Left cardiac atrium (tissue), 4 donors: ENCODE data around the gene SH3RF3. TPM values are rescaled to one million over a fixed set of nuclear protein-coding genes. Genes with fewer than 3 reads are reported as not detected.
A peak's percentile ranks its signal among the peaks of the same experiment; 100 is the strongest.
"Not testable (repeated sequence)": the region's sequence is repeated elsewhere in the genome, so short reads cannot be mapped to it uniquely, and the experiment has no call there.

Experiments used
- ATAC-seq, 2 donors: fragments of 200-7000 bp; cut with Tn5 transposase; one replicate each; pipeline ENCODE4 v1.9.1; 2020; ENCODE audit warnings: mild to moderate bottlenecking in 2 of 2, moderate library complexity in 2 of 2
- DNase-seq: peaks from one replicate; pipeline ENCODE4 v3.0.0-alpha.2; 2020
- intact Hi-C, 2 donors: fragments of 100-400 bp; cut with DNase I; formaldehyde crosslinking; loops; one replicate each; pipeline versions ENCODE4 v1.14.1 to v1.15.1; 2022 to 2023
- total RNA-seq, 2 donors: library from RNA; stranded (reverse); fragmentation: NEBNext Ultra II Directional; extraction: Animal tissue kit (Norgen Biotek cat#: 25700); gene quantifications; one replicate each; pipeline ENCODE4 v1.2.1, GENCODE V29; 2021
- donor health status: DM: no; HTN: yes; CAD: no.
- donor health status: DM: no; HTN: yes; CAD: no; lungs with severe emphysema.
- donor health status: DM: yes; HTN: yes; CAD: no.
- donor health status: Dilated cardiomyopathy.

The SH3RF3 gene
- total RNA-seq, 2 donors from 2014 or later: 8.8 to 9.4 TPM

DNA sequence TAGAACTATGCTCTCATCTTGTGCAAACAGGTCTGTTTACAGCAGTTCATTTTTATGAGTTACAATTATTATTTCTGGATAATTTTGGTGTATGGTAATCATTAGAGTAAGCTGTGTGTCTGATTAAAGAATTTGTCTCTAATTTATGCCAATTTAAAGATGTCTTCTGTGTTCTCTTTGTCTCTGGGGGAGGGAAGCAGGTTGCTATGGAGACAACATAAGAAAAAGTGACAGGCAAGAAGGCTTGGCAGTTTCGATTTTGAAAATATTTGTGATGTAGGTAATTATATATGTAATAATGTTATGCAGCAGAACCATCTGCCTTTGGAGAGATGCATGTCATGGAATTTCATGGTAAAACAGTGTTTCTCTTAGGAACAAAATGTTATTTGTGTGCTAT is 78.2 kb downstream of the SH3RF3 start:
- DNase-seq (no peak), ATAC-seq (no peak)
- intact Hi-C loops: no loop called here

DNA sequence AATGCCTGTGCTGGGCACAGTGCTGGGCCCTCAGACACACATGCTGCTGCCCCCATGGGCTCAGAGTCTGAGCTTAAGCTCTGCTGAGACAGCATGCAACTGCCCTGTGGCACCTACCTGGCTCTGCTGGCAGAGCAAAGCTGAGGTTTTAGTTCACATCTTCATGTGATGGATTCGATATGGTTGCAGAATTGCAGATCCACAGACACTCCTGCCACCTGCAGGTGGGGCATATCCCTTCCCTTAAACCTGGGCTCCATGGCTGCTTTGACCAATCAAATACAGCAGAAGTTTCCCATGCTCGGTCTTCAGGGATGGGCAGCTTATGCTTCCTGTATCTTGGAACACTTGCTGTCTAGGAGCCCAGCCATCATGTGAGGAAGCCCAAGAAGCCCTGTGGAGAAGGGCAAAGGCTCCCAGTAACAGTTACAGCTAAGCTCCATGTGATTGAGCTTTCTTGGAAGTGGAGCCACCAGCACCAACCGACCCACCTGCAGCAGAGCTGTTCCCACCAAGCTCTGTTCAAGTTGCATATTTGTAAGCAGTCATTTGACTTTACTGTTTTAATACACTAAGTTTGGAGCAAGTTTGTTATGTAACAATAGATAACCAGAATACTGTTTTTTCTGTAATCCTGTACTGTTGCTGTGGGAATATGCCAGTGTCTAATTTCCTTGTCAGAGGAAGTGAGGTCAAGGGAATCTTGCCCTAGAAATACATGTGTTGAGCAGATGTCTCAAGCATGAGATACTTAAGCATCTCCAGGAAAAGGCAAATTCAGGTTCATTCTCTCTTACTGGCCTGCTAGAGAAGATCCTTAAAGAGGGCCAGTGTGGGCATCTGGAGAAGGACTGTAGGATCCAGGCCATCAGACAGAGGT is 79.3 kb downstream of the SH3RF3 start:
- DNase-seq (no peak), ATAC-seq (no peak)
- intact Hi-C loops: no loop called here

DNA sequence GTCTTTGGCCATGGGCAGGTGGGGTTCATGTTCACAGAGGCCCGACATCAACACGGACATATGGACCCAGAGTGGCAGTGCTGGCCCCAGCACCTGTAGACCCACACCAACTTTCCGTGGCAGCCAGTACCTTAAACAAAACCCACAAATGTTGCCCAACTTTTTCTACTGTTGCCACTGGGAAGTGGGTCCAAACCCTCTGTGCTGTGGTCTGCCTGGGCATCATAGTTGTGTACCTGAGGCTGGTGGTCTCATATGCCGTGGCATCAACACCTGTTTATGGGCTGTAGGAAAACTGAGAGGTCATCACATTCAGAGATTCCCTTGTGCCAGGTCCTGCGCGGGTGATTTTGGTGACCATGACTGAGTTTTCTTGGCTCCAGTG is 79.9 kb downstream of the SH3RF3 start:
- ATAC-seq: no peak
- no peak for DNase-seq
- intact Hi-C loops: no loop called here

DNA sequence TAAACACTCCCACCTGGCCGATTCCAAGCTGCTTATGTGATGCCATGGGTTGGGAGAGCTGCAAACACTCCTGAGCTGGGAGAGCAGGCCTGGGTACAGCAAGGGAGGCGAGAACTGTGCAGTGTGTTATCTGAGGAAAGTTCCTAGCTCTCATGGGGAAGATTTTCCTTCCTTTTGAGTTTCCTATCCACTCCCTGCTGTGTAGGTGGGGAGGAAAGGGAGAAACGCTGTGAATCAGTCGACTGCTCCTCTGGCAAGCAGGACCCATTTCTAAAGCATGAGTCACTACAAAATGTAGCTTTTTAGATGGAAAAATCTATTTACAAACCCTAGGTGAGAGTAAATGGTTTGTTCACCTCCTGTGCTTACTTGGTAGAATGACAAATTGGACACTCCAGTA is 80.4 kb downstream of the SH3RF3 start:
- intact Hi-C loops: no loop called here
- ATAC-seq (peak; percentile 25 to 84), DNase-seq (no peak)

DNA sequence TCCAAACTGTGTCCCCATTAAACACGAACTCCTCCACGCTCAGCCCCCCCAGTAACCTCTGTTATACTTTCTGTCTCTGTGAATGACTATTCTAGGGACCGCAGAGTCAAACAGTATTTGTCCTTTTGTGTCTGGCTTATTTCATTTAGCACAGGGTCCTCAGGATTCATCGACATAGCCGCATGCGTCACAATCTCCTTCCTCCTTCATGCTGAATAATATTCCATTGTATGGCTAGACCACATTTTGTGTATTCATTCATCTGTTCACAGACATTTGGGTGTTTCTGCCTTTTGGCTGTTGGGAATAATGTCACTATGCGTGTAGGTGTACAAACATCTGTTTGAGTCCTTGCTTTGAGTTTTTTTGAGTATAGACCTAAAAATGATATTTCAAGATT is 80.9 kb downstream of the SH3RF3 start:
- DNase-seq (no peak), ATAC-seq (no peak)
- intact Hi-C loops: no loop called here

DNA sequence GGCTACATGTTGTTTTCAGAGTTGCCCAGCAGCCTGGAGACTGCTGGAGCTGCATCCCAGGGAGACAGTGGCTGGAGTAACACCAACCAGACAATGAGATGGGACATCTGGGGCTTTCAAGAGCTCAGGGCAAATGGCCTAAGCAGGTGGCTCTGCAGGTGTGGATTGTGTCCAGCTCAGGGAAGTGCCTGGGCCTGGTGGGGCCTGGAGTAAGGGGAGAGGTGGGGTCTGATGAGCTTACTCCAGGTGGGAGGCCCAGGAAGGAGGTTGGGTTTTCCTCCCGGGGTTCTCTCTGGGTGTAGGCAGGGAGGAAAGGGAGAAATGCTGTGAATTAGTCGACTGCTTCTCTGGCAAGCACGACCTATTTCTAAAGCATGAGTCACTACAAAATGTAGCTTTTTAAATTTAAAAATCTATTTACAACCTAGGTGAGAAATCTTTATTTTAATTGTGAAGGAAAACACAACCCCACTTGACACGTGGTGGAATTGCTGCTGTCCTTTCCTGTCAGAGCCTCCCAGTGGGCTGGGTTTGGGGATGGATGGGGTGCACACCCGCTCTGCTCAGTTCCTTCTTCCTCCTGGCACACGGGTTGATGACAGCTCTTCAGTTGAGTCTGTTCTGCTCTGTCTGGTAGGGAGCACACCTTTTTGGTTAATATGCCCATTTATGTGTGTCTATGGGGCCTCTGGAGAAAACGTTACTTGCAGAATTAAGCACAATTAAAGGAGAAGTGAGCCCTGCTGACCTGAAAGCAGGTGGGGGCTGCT is 81.6 kb downstream of the SH3RF3 start:
- ATAC-seq (peak in 1 of 2 donors; percentile 57), DNase-seq (no peak)
- intact Hi-C loops: no loop called here

DNA sequence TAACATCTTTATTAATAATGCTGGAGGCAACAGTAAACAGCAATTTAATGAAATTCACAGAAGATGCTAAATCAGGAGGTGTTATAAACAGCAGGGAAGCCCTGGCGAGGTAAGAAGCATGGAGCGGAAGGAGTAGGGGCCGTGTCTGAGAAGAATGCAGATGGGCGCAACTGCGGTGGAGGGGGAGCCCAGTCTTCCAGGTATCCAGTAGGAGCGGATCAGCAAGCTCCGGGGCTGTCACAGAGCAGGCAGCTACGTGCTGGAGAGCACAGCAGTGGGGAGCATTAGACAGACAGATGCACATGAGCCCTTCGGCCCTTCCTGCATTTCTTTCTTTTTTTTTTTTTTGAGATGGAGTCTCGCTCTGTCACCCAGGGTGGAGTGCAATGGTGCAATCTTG is 82.3 kb downstream of the SH3RF3 start:
- intact Hi-C loops: no loop called here
- no peak for ATAC-seq
- no peak for DNase-seq

DNA sequence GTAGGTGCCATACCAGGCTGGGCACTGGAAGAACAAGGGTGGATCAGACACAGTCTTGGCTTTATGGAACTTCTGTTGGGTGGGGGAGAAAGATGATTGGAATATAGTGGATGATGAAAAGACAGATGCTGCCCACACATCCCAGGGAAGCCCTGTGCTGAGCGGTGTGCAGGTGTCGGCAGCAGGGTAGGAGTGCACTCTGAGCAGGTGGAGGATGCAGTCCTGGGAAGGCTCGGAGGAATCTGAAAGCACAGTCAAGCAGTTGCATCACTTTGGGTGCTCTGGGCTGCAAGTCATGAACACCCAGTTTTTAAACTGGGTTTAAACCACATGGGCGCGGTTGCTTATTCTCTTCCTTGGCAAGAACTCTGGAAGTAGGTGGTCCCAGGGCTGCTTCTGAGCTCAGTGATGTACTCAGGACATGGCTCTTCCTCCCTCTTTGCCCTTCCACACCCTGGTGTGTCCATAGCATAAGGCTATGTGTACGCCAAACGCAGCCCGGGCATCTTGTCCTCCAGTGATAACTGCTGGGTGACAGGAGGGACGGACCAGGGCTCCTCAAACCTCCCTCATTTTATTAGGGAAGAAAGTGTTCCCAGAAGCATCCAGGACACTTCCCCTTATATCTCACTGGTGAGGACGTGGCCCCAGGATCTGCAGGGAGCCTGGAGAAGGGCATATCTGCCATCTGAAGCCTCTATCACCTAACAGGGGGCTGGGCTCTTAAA is 84.0 kb downstream of the SH3RF3 start:
- intact Hi-C loops: no loop called here
- DNase-seq: no peak
- no peak for ATAC-seq

DNA sequence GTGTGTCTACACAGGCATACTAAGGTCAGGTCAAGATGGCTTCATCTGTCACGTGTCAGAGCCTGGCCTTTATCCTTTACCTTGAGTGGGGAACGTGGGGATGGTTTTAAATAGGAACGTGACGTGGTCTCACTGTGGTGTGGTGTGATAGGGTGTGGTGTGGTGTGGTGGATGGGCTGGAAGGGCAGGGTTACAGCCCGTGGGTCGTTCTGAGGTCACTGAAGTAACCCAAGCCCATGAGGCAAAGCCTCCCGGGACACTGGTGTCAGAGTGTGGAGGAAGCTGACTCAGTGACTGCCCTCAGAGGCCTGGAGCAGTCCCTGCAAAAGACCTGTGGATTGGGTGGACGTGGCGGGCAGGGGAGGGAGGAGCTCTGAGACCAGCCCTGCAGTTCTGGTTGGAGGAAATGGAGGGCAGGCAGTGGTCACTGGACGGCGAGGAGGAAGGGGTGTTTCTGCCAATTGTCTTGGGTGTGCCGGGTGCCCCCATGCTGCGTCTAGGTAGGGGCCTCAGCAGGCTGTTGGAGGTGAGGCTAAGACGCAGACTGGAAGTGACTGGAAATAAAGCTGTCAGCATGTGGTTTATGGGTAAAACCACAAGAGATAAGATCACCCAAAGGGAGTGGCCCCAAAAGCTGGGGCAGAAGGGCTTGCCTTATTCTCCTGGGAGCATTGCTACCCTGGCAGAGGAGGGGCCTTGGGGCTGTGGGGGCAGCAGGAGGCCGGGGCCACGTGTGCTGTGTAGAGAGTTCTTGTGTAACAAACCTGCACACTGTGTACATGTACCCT is 84.8 kb downstream of the SH3RF3 start:
- ATAC-seq: peak; percentile 20 to 42
- DNase-seq: peak; percentile 64
- intact Hi-C loops: no loop called here

DNA sequence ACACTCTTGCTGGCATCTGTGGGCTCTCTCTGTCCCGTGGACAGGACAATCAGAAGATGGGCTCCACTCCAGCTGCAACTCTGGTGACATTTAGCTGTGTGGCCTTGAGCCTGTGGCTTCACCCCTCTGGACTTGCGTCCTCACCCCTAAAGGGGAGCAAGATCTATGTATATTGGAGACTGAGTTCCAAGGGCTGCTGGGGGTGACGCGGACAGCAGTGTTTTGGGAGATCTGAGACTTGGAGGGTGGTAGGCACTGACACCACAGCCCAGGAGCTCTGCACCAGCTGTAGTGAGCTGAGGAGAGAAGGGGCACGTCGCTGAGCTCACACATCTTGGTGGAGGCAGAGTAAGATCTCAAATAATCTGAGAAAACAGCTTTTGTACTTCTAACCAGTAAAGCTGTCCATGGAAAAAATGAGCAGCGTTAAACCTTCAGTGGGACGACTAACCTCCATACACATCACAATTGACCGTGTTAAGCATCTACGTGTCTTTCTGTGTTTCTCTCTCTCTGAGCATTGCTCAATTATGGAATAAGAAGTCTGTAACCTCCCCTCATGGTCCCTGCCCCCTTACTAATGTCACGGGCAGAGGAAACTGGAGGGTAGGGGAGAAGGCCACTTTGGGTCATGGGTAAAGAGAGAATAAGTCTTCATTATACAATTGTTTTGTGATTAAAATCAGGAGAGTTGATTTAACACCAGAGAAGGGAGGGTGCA is 85.8 kb downstream of the SH3RF3 start:
- ATAC-seq (peak in 1 of 2 donors; percentile 13), DNase-seq (no peak)
- intact Hi-C loops: no loop called here

DNA sequence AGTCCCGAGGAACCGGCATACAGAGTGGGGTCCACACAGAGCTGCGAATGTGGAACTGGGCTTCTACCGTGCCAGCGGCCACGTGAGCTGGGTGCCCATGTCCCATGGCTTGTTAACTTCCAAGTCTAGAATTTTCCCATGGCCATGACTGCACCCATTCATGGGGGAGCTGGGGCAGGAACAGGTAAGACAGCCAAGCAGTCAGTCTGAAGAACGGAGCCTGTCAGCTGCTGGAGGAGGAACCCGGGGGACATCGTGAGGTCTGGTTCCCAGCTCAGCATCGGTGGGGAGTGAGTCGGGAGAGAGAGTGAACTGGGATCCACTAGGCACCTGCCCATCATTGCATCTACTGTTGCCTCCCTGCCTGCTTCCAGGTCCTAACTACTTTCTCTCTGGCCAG is 86.9 kb downstream of the SH3RF3 start:
- ATAC-seq: no peak
- intact Hi-C loops: no loop called here
- DNase-seq: no peak

DNA sequence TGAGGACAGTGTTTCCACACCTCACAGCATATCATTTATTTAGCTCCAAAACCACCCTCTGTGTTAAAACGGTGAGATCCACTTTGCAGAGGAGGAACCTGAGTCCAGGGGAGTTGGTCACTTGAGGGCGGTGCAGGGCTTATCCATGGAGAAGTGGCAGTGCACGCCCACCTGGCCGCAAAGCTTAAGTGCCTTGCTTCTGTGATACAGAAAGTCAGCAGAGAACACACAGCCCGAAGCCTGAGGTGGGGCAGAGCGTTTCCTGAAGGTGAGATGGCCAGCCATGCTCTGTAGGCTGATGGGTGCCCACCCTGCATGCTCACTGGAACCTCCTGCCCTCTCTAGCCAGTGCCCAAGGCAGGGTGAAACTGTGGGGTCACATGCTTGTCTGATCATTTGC is 87.3 kb downstream of the SH3RF3 start:
- intact Hi-C loops: no loop called here
- no peak for DNase-seq
- no peak for ATAC-seq

DNA sequence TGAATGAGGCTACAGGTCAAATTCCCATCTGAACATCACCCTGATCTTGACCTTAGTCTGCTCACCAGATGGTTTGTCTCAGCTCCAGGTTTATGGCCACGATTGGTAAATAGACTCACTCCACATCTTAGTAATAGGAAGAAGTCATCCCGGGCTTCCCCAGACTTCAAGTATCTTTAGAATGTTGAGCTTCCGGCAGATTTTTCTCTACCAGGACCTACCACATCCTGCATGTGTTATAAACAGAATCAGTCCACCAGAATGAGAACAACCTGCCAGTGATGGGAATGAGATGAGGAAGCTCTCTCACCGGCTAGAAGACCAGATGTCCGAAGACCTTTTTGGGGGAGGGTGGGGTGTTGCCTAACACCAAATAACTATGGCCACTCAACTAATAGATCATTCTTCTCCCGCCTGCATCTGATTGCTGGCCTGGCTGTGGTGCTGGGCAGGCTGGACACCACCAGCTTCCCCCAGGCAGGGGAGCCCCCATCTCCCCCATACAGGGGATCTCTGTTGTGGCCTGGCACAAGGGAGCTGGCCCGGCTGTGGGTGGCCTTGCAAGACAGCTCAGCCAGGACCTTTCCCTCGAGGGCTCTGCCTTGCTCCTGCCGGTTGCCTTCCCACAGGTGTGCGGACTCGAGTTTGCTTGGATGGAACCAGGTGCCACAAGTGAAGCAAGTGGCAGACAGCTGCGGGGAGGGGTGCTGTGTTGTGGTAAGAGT is 88.5 kb downstream of the SH3RF3 start:
- ATAC-seq (no peak), DNase-seq (no peak)
- intact Hi-C loops: no loop called here

DNA sequence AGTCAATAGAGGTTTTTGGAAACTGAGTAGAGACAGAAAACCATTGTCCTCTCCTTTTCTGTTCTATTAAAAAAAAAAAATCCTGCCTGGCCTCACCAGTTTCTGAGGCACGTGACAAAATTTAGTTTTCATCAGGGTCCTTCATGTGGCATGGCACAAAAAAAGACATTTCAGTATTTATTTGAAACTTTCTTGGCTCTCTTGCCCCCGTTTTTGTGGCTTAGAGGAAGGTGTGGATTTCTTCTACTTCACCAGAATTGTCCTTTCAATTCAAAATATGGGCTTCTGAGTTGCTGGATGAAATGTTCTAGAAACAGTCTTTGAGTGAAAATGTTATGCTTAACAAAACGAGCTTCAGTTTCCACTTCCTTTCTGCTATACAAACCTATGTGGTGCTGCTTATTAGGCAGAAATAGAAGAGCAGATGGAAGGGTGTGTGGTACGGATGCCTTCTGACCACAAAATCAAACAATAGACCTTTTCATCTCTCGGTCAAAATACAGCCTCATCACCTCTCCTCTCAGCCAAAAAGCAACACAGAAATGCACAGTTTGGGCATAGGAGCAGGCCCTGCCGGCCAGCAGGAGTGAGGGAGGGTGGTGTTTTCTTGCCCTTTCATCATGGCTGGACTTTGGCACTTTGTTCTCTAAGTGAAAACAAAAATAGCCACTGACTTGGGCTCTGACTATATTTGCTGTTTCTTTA is 89.2 kb downstream of the SH3RF3 start:
- intact Hi-C loops: no loop called here

DNA sequence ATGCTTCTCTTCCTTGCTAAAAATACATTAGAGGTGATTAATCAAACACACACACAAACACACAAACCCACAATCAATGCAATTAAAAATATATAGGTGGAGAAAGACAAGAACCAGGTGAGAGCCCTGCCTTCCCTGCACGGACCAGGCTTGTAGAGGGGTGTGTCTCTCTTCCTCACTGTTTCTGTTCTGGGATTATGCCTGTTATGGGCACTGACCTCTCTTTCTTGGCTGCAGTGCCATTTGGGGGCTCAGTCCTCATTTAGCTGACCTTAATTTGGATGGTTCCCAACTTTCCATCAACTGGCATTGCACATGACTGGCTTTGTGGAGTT is 89.8 kb downstream of the SH3RF3 start:
- intact Hi-C loops: no loop called here
- ATAC-seq (no peak), DNase-seq (no peak)

More for the DNA sequence above, 89.2 kb downstream of the SH3RF3 start:
- ATAC-seq (peak; percentile 14), DNase-seq (no peak)

DNA sequence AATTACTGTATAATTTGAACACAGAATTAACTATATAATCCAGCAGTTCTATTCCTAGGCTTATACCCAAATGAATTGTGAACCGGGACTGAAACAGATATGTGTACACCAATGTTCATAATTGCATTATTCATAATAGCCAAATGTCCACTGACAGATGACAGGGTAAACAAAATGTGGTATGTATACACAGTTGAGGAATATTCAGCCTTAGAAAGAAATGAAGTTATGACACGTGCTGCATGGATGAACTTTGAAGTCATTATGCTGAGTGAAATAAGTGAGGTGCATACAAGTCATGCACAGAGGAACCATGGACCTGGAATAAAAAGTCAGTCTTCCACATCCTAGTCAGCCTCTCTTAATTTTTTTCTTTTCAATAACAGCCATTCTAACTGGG is 91.9 kb downstream of the SH3RF3 start:
- intact Hi-C loops: loop anchor here in 1 of 2 donors (10.0 kb wide), 1 partner anchor 284 kb away; no protein-coding TSS in a partner anchor
- no peak for ATAC-seq
- DNase-seq: no peak

DNA sequence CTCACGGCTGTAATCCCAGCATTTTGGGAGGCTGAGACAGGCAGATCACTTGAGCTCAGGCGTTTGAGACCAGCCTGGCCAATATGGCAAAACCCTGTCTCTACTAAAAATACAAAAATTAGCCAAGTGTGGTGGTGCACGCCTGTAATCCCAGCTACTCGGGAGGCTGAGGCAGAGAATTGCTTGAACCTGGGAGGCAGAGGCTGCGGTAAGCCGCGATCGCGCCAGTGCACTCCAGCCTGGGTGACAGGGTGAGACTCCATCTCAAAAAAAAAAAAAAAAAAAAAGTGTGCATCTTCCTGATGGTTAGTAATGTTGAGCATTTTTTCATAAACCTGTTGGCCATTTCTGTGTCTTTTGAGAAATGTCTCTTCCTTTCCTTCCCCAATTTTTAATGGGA is 92.3 kb downstream of the SH3RF3 start:
- DNase-seq: not testable (repeated sequence)

More for the DNA sequence above, 92.3 kb downstream of the SH3RF3 start:
- ATAC-seq: not testable (repeated sequence)
- intact Hi-C loops: loop anchor here in 1 of 2 donors (10.0 kb wide), 1 partner anchor 283 kb away; no protein-coding TSS in a partner anchor
